ENCODE measurements around the gene CNIH3.
"Not testable (repeated sequence)": the region's sequence is repeated elsewhere in the genome, so short reads cannot be mapped to it uniquely, and the experiment has no call there.

Gene CNIH3

DNA sequence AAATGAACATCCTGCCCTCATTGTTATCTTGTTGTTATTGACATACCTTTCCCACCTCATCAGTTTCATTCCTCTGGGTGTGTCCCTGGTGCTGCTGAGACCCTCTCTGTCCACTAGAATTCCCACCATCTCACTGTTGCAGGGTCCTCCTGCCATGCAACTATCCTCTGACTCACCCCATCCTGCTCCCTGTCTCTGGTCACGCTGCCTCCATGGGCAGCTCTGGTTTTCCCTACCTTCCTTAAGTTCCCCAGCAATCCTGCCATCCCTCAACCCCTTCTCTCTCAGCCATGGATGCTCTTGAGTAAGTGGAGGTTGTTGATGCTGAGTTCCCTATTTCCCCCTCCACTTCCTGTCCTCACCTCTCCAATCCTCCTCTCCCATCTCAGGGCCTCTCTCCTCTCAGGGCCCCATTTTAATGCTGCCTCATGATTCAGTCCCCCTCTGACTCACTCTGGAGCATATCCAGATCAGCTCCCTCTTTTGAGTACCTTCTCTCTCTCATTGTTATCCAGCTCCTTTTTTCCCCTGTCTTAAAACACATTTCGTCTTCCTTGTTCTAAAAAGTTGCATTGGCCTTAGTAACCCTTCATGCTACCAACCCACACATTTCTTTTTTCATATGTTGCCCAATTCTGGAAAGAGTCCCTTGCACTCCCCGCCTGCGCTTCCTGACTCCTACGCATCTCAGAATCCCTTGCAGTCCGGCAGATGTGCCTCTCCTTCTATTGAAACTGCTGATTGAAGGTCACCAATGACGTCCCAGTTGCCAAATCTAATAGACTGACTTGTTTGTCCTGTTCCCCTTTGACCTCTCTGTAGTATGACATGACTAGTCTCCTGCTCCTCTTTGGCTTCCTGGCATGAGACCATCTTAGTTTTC is 92.0 kb downstream of the CNIH3 start:
- TF ChIP-seq, protein P1, sequence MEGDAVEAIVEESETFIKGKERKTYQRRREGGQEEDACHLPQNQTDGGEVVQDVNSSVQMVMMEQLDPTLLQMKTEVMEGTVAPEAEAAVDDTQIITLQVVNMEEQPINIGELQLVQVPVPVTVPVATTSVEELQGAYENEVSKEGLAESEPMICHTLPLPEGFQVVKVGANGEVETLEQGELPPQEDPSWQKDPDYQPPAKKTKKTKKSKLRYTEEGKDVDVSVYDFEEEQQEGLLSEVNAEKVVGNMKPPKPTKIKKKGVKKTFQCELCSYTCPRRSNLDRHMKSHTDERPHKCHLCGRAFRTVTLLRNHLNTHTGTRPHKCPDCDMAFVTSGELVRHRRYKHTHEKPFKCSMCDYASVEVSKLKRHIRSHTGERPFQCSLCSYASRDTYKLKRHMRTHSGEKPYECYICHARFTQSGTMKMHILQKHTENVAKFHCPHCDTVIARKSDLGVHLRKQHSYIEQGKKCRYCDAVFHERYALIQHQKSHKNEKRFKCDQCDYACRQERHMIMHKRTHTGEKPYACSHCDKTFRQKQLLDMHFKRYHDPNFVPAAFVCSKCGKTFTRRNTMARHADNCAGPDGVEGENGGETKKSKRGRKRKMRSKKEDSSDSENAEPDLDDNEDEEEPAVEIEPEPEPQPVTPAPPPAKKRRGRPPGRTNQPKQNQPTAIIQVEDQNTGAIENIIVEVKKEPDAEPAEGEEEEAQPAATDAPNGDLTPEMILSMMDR (conservative IDR thresholded peaks at IDR 0.05), result no peak
- no peak for TF ChIP-seq ZFX (IDR thresholded peaks at IDR 0.05)

GRCh38 chr1:224710196-224710595 is 94.1 kb downstream of the CNIH3 start:
- no peak for TF ChIP-seq ZFX (IDR thresholded peaks at IDR 0.05)
- TF ChIP-seq, protein P1 (conservative IDR thresholded peaks at IDR 0.05), result no peak; the same call in 1 of the 2 replicates
- H3K27ac ChIP-seq, result no peak overlapping the region

More for the DNA sequence above, 92.0 kb downstream of the CNIH3 start:
- no peak overlapping the region for H3K27ac ChIP-seq

DNA sequence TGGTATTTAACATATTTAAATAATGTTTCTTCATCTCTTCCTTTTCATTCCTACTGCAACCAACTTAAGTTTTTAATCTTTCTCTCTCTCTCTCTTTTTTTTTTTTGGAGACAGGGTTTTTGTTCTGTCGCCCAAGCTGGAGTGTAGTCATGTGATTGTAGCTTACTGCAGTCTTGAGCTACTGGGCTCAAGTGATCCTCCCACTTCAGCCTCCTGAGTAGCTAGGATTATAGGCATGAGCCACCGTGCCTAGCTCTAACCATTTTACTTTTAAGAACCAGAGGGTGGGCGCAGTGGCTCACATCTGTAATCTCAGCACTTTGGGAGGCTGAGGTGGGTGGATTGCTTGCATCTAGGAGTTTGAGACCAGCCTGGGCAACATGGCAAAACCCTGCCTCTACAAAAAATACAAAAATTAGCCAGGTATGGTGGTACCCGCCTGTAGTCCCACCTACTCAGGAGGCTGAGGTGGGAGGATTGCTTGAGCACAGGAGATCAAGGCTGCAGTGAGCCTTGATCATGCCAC is 95.2 kb downstream of the CNIH3 start:
- not testable (repeated sequence) for H3K27ac ChIP-seq

- no peak overlapping the region for H3K27ac ChIP-seq
- no peak for TF ChIP-seq ZFX (IDR thresholded peaks at IDR 0.05)
- TF ChIP-seq, protein P1 (conservative IDR thresholded peaks at IDR 0.05), result no peak
Measured at GRCh38 chr1:224711876-224712275, 95.8 kb downstream of the CNIH3 start.

GRCh38 chr1:224713228-224713627 is 97.1 kb downstream of the CNIH3 start:
- H3K27ac ChIP-seq, result no peak overlapping the region
- TF ChIP-seq, protein P1 (conservative IDR thresholded peaks at IDR 0.05), result no peak
- no peak for TF ChIP-seq ZFX (IDR thresholded peaks at IDR 0.05)

- no peak overlapping the region for H3K27ac ChIP-seq
- TF ChIP-seq ZFX (IDR thresholded peaks at IDR 0.05), result no peak
- TF ChIP-seq, protein P1 (conservative IDR thresholded peaks at IDR 0.05), result no peak
Measured at GRCh38 chr1:224714553-224714952, 98.4 kb downstream of the CNIH3 start.

DNA sequence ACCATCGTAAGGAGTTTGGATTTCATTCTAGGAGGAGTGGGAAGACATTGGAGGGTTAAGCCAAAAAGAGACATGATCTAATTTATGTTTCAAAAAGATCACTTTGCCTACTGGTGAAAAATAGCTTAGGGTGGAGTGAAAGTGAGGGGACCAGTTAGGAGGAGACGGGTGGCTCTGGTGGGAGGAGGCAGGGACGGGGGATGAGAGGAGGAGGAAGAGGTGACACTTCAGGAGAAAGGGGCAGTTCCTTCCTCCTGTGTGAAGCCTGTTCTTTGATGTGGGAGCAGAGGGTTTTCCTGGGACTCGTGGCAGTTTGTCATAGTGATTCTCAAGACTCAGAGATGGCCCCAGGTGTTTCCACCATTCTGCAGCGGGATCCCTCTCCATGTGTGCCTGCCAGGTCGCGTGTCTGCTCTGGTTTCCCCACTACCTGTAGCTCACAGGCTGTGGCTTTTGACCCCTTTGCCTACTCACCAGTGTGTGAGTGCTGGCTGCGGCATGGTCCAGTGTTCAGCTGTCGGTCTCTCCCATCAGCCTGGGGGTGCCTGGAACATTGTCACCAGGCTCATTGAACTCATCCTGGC is 102.4 kb downstream of the CNIH3 start:
- TF ChIP-seq, protein P1 (conservative IDR thresholded peaks at IDR 0.05), result no peak
- no peak for TF ChIP-seq ZFX (IDR thresholded peaks at IDR 0.05)
- no peak overlapping the region for H3K27ac ChIP-seq

All from C4-2B (cell line).